Uterus (tissue), 4 donors: Measurements from ENCODE around the gene STMND1. TPM values are rescaled to one million over a fixed set of nuclear protein-coding genes. Genes with fewer than 3 reads are reported as not detected.

ENCODE experiments used
- DNase-seq, 2 donors: peaks; one replicate each; pipeline ENCODE4 v3.0.0-alpha.2; 2019 to 2020
- H3K27ac ChIP-seq, 2 donors: fragments of 200-600 bp; sonication (generic); 1 replicate in 1 of 2; 2 replicates in 1 of 2; pipeline ENCODE4 v1.5.1; 2016 to 2018
- H3K27me3 ChIP-seq, 2 donors: fragments of 200-600 bp; sonication (generic); one replicate each; pipeline ENCODE4 v1.5.1; 2018 to 2019; ENCODE audit warnings: control low read depth in 1 of 2
- H3K36me3 ChIP-seq, 2 donors: fragments of 200-600 bp; sonication (generic); one replicate each; pipeline ENCODE4 v1.5.1; 2019; ENCODE audit warnings: control low read depth in 1 of 2
- H3K4me1 ChIP-seq, 2 donors: fragments of 200-600 bp; sonication (generic); one replicate each; pipeline ENCODE4 v1.5.1; 2018 to 2019; ENCODE audit warnings: control low read depth in 1 of 2
- H3K4me3 ChIP-seq, 2 donors: fragments of 200-600 bp; sonication (generic); 1 replicate in 1 of 2; 2 replicates in 1 of 2; pipeline ENCODE4 v1.5.1; 2018 to 2019; ENCODE audit warnings: mild to moderate bottlenecking in 1 of 2
- H3K9me3 ChIP-seq, 2 donors: fragments of 200-600 bp; sonication (generic); one replicate each; pipeline ENCODE4 v1.5.1; 2019; ENCODE audit warnings: control low read depth in 1 of 2
- POLR2A ChIP-seq, 2 donors: fragments of 450-650 bp; IDR thresholded peaks; one replicate each; pipeline ENCODE4 v1.6.1; 2016; ENCODE audit warnings: antibody characterized with exemption in 2 of 2, mild to moderate bottlenecking in 1 of 2, moderate library complexity in 1 of 2
- intact Hi-C: fragments of 100-400 bp; cut with DNase I; formaldehyde crosslinking; loops from one replicate; pipeline ENCODE4 v1.15.1; 2023; ENCODE audit warnings: low total_unique reads
- total RNA-seq, 4 donors: library from RNA; depleted of rRNA in 3 of 4; stranded (reverse); fragments of >200 nt in 3 of 4; gene quantifications; one replicate each; pipeline versions ENCODE4 v1.1.0 to v1.2.4, GENCODE V29; 2014 to 2023
- TF ChIP-seq, protein P1 (sequence below), 4 experiments: fragments of 200-600 bp in 2 of 4; fragments of 450-650 bp in 2 of 4; sonication (generic) in 2 of 4; IDR thresholded peaks; one replicate each; pipeline ENCODE4 v1.5.1; 2016 to 2019; ENCODE audit warnings: antibody characterized with exemption in 4 of 4, mild to moderate bottlenecking in 2 of 4, moderate library complexity in 1 of 4
- donor health status: DM: yes; HTN: yes; CAD: no.

Gene STMND1
- total RNA-seq, 4 donors from 2014 or later = 1.4 TPM; not detected in 3

DNA sequence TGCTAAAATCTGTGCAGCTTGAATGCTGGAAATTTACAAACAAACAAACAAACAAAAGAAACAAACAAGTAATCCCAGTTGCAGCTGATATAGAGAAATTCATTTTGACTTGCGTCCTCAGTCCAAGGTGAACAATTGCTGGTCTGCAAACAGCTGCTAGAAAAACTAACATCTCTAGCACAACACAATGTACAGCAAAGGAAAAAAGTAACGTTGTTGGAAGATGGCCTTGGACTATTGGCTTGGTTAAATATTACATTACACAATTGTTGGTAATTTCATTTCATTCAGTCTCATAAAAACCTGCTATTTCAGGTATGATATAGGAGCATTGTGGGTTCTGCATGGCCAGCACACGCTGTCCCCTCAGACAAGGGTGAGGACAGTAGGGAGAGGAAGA, 50.0 kb downstream of the STMND1 start:
- H3K27ac ChIP-seq = no peak overlapping the region
- DNase-seq = no peak
- no peaks in the 10 kb centered on the region for H3K36me3 ChIP-seq
- no peak overlapping the region for H3K4me3 ChIP-seq
- H3K27me3 ChIP-seq = no peaks in the 10 kb centered on the region
- H3K9me3 ChIP-seq = no peaks in the 10 kb centered on the region
- no peaks in the 10 kb centered on the region for H3K4me1 ChIP-seq
- intact Hi-C loops = loop anchor here (5.0 to 10.0 kb wide), 2 partner anchors 433 to 650 kb away; no protein-coding TSS in a partner anchor
- no peak for TF ChIP-seq POLR2A (IDR thresholded peaks at IDR 0.05)
- TF ChIP-seq, protein P1, sequence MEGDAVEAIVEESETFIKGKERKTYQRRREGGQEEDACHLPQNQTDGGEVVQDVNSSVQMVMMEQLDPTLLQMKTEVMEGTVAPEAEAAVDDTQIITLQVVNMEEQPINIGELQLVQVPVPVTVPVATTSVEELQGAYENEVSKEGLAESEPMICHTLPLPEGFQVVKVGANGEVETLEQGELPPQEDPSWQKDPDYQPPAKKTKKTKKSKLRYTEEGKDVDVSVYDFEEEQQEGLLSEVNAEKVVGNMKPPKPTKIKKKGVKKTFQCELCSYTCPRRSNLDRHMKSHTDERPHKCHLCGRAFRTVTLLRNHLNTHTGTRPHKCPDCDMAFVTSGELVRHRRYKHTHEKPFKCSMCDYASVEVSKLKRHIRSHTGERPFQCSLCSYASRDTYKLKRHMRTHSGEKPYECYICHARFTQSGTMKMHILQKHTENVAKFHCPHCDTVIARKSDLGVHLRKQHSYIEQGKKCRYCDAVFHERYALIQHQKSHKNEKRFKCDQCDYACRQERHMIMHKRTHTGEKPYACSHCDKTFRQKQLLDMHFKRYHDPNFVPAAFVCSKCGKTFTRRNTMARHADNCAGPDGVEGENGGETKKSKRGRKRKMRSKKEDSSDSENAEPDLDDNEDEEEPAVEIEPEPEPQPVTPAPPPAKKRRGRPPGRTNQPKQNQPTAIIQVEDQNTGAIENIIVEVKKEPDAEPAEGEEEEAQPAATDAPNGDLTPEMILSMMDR (IDR thresholded peaks at IDR 0.05) = no peak

DNA sequence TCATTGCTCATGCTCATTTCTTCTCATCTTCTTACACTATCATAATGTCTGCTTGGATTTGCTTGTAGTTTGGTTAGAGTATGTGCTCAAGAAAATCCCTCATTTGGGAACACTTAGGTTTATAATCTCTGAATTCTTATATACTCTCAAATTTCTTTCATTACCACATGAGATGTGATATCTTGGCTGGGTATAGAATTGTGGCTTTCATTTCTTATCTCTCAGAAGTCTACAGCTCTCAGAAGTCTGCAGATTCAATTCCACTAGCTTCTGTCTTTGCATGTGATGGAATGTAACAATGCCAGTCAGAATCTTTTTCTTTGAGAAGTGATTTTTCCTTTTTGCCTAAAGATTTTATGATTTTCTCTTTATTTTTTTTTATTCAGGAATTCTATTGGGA, 50.9 kb downstream of the STMND1 start:
- H3K9me3 ChIP-seq = no peaks in the 10 kb centered on the region
- no peaks in the 10 kb centered on the region for H3K36me3 ChIP-seq
- no peaks in the 10 kb centered on the region for H3K27me3 ChIP-seq
- no peaks in the 10 kb centered on the region for H3K4me1 ChIP-seq
- H3K27ac ChIP-seq = no peak overlapping the region
- no peak for DNase-seq
- H3K4me3 ChIP-seq = no peak overlapping the region
- TF ChIP-seq POLR2A (IDR thresholded peaks at IDR 0.05) = no peak
- TF ChIP-seq, protein P1 (IDR thresholded peaks at IDR 0.05) = no peak
- intact Hi-C loops = loop anchor here (5.0 to 10.0 kb wide), 2 partner anchors 432 to 650 kb away; no protein-coding TSS in a partner anchor

DNA sequence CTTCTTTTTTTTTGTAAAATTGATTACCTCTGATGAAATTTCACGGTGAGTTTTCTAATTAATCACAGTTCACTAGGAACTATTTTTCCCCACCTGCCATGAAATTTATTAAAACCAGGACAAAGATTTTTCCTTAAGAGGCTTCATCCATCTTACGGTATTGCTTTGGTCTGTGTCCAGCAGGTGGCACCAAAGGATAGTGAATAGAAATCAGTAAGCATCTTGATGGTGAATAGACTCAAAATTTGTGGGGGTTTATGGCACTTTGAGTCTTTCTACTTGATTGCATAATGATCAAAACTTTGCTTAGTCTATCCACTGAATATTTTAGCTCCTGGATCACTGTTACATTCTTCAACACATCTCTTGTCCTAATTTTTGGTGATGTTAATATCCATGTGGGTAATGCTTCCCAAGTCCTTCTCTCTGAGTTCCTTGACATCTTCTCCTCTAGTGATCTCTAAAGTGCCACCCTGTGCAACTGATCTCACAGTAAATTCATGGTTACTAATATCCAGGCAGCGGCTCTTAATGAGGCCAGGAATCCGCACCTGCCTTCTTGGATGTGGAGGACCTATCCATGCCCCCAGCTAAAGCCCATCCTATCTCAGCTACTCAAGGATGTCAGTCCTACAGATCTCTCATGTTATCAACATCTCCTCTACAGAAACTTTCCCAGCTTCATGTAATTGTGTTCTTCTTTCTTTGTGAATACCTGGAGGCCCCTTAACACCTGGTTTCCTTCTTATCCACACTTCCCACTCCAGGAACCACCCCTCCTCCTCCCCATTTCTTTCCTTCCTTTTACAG, 54.5 kb downstream of the STMND1 start:
- H3K27ac ChIP-seq = no peak overlapping the region
- peak; percentile 53 to 79 for DNase-seq
- no peaks in the 10 kb centered on the region for H3K4me1 ChIP-seq
- intact Hi-C loops = loop anchor here (10.0 kb wide), 1 partner anchor 428 kb away; no protein-coding TSS in a partner anchor
- H3K4me3 ChIP-seq = no peak overlapping the region
- no peaks in the 10 kb centered on the region for H3K9me3 ChIP-seq
- H3K27me3 ChIP-seq = no peaks in the 10 kb centered on the region
- no peak for TF ChIP-seq POLR2A (IDR thresholded peaks at IDR 0.05)
- TF ChIP-seq, protein P1 (IDR thresholded peaks at IDR 0.05) = peak; percentile 71 to 89 (median 82)
- H3K36me3 ChIP-seq = no peaks in the 10 kb centered on the region

DNA sequence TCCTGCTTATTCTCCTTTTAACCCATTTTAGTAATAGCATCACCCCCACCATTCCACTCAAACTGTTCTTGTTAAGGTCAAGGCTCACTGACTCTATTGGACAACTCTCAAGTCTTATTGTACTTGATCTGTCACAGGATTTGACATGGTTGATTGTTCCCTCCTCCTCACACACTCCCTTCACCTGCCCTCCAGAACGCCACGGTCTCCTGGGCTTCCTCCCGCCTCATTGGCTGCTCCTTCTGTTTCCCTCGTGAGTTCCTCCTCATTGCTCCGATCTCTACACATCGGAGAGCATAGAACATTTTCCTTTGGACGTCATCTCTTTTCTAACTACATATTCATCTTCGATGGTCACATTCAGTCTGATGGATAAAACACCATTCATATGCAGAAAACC, 55.1 kb downstream of the STMND1 start:
- no peak overlapping the region for H3K4me3 ChIP-seq
- H3K27me3 ChIP-seq = no peaks in the 10 kb centered on the region
- intact Hi-C loops = loop anchor here (10.0 kb wide), 1 partner anchor 428 kb away; no protein-coding TSS in a partner anchor
- H3K9me3 ChIP-seq = no peaks in the 10 kb centered on the region
- TF ChIP-seq, protein P1 (IDR thresholded peaks at IDR 0.05) = no peak
- no peak for TF ChIP-seq POLR2A (IDR thresholded peaks at IDR 0.05)
- no peaks in the 10 kb centered on the region for H3K36me3 ChIP-seq
- H3K27ac ChIP-seq = no peak overlapping the region
- no peak for DNase-seq
- H3K4me1 ChIP-seq = no peaks in the 10 kb centered on the region

DNA sequence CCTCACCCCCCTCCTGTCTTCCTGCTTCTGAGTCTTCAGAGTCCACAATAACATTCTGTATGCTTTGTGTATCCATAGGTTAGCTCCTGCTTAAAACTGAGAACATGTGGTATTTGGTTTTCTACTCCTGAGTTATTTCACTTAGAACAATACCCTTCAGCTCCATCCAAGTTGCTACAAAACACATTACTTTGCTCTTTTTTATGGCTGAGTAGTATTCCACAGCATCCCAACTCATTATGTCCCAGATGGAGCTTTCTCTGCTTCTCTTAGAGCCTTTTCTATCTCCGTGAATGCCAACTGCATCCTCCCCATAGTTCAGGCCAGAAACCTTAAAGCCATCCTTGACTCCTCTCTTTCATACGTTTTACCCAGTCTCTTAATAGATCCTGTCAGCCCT, 55.8 kb downstream of the STMND1 start:
- intact Hi-C loops = loop anchor here (10.0 kb wide), 1 partner anchor 427 kb away; no protein-coding TSS in a partner anchor
- H3K27me3 ChIP-seq = no peaks in the 10 kb centered on the region
- no peak overlapping the region for H3K27ac ChIP-seq
- H3K4me3 ChIP-seq = no peak overlapping the region
- TF ChIP-seq POLR2A (IDR thresholded peaks at IDR 0.05) = no peak
- no peaks in the 10 kb centered on the region for H3K36me3 ChIP-seq
- H3K4me1 ChIP-seq = no peaks in the 10 kb centered on the region
- no peak for DNase-seq
- H3K9me3 ChIP-seq = no peaks in the 10 kb centered on the region
